GM12891 (cell line): ENCODE measurements around the gene VAMP5.

Experiments used
- POLR2A ChIP-seq: IDR thresholded peaks from 2 replicates; pipeline ENCODE4 v1.6.1; 2011; ENCODE audit warnings: low read depth, low read length, control low read depth
- POU2F2 ChIP-seq: IDR thresholded peaks from 2 replicates; pipeline ENCODE4 v1.6.1; 2011; ENCODE audit warnings: low read depth, mild to moderate bottlenecking, control low read depth, low read length, moderate library complexity
- TAF1 ChIP-seq: IDR thresholded peaks from 2 replicates; pipeline ENCODE4 v1.6.1; 2011; ENCODE audit warnings: low read depth, low read length, control low read depth

DNA sequence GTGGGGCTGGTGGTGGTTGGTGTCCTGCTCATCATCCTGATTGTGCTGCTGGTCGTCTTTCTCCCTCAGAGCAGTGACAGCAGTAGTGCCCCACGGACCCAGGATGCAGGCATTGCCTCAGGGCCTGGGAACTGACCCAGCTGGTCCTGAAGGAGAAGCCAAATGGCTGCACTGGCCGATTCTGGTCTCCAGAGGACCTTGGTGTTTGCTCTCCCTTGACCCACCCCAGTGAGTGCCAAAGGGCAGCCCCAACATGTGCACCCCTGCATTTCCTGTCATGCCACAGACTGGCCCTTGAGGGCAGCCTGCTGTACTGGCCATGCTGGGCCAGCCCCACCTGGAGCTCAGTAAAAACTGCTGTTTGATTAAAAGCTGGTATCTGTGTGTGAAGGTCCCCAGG lies 8.8 kb downstream of the VAMP5 start:
- no peak for TF ChIP-seq POLR2A
- no peak for TF ChIP-seq POU2F2
- TF ChIP-seq TAF1, result no peak
